22Rv1 (cell line): ENCODE measurements around the gene RMRP.

Experiments used
- ZFX ChIP-seq: fragments of 450-650 bp; IDR thresholded peaks from 2 replicates; pipeline ENCODE4 v1.6.1; 2017; ENCODE audit warnings: antibody characterized with exemption, borderline replicate concordance
- TF ChIP-seq, protein P1 (sequence below): fragments of 450-650 bp; IDR thresholded peaks from 2 replicates; pipeline ENCODE4 v1.5.1; 2017; ENCODE audit warnings: mild to moderate bottlenecking

DNA sequence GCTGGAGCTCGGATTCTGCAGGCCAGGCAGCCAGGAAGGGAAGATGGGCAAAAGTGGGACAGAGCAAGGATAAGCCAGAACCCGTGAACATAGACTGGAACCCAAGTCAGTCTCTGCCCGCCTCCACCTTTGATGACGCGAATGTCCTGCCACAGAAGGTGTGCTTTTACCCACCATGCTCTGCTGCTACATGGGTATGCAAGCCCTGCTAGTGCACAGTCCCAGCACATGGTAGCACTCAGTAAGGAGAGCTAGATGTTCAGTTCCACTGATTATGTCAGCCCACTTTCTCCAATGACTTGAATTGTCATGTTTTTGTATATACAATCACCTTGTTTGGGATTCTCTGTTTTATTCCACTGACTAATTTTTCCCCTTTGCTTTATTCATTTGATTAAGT lies 28.2 kb downstream of the RMRP start:
- TF ChIP-seq, protein P1, sequence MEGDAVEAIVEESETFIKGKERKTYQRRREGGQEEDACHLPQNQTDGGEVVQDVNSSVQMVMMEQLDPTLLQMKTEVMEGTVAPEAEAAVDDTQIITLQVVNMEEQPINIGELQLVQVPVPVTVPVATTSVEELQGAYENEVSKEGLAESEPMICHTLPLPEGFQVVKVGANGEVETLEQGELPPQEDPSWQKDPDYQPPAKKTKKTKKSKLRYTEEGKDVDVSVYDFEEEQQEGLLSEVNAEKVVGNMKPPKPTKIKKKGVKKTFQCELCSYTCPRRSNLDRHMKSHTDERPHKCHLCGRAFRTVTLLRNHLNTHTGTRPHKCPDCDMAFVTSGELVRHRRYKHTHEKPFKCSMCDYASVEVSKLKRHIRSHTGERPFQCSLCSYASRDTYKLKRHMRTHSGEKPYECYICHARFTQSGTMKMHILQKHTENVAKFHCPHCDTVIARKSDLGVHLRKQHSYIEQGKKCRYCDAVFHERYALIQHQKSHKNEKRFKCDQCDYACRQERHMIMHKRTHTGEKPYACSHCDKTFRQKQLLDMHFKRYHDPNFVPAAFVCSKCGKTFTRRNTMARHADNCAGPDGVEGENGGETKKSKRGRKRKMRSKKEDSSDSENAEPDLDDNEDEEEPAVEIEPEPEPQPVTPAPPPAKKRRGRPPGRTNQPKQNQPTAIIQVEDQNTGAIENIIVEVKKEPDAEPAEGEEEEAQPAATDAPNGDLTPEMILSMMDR: no peak
- no peak for TF ChIP-seq ZFX
